Measurements from ENCODE around the gene APOL2.
"Not testable (repeated sequence)": the region's sequence is repeated elsewhere in the genome, so short reads cannot be mapped to it uniquely, and the experiment has no call there.

- not testable (repeated sequence) for TF ChIP-seq CTCF, POLR2A (IDR thresholded peaks at IDR 0.05)
Observed at GRCh38 chr22:36229649-36230048, 9.7 kb downstream of the APOL2 start.
